Hematopoietic multipotent progenitor cell treated with erythropoietin and hydrocortisone succinate and interleukin-3 and kit ligand, for 17 days (in vitro differentiated cells): ENCODE measurements around the gene ZNF579.
"Not testable (repeated sequence)": the region's sequence is repeated elsewhere in the genome, so short reads cannot be mapped to it uniquely, and the experiment has no call there.

Experiments used
- DNase-seq: peaks from one replicate; pipeline ENCODE4 v3.0.0-alpha.2; 2015; ENCODE audit warnings: low spot score

The ZNF579 gene

DNA sequence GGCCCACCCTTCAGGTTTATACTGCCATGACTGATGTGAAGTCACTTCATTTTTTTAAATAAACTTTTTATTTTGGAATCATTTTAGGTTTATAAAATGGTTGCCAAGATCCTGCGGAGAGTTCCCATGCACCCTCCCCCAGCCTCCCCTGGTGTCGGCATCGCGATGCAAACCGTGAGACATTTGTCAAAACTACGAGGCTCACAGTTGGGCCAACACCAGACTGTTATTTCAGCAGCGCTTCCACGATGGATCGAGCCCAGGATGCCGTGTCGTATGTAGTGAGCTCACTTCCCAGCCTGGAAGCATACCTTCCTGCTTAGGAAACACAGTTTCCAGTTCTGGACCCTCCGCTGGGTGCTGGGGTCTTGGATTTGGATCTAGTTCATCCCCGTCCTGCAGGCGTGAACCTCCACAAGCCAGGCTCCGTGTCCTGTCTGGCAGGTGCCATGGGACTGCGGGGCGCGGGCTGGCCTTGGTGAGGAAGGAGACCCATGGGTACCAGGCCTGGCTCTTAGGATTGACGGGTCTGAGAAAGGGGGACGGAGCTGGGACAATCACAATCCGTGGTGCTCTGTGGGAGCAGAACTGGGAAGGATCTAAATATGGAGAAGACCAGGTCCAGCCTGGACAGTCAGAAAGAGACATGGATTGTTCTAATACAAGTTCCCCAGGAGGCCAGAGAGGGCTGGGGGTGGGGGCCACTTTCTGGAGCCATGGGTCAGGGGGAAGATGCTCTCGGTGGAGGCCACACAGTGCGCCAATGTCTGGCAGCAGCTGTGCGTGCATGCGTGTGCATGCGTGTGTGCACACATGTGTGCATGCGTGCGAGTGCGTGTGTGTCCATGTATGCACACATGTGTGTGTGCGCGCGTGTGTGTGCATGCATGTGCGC, 41.3 kb downstream of the ZNF579 start:
- DNase-seq, result no peak

DNA sequence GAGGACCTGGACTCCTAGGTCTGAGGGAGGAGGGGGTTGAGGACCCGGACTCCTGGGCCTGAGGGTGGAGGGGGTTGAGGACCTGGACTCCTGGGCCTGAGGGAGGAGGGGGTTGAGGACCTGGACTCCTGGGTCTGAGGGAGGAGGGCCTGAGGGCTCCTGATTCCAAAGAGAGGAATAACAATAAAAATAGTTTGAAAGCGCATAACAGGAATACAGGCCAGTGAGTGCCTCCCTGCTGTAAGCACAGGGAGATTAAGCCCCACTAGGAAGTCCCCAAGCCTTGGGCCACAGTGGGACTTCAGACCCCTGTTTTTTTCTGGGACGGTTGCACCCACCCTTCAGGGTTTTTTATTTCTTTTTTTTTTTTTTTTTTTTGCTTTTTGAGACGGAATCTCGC, 42.5 kb downstream of the ZNF579 start:
- DNase-seq, result no peak

DNA sequence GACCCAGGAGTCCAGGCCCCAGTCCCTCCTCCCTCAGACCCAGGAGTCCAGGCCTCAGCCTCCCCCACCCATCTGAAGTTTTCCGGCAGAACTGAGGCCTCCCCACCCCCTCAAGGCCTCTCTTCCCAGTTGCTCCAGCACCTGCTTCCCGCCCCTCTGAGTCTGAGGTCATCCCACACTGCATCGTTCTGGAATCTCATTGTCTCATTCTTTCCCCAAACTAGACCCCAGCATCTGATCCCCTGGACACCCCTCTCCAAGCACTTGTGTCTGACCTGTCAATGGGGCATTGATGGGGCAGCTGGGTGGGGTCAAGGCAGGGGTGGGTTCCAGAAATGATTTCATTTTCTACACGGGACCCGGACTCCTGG, 42.9 kb downstream of the ZNF579 start:
- DNase-seq, result no peak

DNA sequence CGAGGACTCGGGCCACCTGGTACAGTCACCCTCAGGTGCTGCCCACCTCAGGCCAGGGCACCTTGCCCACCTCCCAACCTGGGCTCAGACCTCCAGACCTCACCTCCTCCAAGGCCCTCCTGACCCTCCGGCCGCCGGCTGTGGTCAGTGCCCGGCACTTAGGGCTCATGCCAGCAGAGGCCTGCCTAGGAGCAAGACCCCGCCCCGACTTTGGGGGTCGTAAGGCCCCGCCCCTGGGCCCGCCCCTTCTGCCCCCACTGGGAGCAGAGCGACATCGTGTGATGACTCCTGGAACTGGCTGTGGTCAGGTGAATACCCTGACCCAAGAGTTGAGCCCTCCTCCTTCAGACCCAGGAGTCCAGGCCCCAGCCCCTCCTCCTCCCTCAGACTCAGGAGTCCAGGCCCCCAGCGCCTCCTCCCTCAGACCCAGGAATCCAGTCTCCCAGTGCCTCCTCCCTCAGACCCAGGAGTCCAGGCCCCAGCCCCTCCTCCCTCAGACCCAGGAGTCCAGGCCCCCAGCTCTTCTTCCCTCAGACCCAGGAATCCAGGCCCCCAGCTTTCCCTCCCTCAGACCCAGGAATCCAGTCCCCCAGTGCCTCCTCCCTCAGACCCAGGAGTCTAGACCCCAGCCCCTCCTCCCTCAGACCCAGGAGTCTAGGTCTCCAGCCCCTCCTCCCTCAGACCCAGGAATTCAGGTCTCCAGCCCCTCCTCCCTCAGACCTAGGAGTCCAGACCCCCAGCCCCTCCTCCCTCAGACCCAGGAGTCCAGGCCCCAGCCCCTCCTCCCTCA, 43.5 kb downstream of the ZNF579 start, which contains the start of gene SBK2:
TSS of gene SBK2 (minus strand) at position 183 of the 790 bp plus-strand sequence. CDS start 839 bp downstream, outside the sequence.
- DNase-seq, result no peak

DNA sequence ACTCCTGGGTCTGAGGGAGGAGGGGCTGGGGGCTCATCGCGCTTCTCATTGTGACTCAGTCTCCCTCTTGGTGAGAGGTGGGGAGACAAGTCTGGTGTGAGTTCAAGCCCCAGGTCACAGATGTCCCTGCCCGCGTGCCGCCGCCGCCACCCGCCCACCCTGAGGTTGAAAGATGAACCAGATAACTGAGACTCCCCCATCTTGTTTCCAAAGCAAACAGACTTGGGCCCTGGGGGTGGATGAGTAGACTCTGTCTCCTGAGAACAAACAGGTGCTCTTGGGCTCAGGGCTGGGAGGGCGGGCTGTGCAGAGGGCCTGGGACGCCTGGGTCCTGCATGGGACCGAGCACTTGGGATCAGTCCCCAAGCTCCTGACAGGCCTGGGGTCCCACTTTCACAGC, 44.3 kb downstream of the ZNF579 start:
- DNase-seq, result no peak

DNA sequence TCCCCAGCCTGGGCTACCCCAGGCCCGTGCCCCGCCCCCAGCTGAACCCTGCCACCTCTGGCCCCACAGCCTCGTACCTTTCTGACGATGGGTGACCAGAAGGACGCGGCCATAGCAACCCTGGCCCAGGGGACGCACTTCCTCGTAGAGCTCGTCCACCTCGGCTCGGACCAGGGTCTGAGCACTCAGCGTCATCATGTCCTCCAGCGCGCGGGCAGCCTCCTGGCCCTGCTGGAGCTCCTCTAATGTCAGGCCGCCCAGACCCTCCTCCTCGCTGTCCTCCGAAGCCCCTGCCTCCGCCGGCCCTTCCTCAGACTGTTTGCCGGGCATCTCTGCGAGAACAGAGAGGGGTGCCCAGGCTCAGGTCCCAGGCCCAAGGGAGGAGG, 44.7 kb downstream of the ZNF579 start:
- no peak for DNase-seq

DNA sequence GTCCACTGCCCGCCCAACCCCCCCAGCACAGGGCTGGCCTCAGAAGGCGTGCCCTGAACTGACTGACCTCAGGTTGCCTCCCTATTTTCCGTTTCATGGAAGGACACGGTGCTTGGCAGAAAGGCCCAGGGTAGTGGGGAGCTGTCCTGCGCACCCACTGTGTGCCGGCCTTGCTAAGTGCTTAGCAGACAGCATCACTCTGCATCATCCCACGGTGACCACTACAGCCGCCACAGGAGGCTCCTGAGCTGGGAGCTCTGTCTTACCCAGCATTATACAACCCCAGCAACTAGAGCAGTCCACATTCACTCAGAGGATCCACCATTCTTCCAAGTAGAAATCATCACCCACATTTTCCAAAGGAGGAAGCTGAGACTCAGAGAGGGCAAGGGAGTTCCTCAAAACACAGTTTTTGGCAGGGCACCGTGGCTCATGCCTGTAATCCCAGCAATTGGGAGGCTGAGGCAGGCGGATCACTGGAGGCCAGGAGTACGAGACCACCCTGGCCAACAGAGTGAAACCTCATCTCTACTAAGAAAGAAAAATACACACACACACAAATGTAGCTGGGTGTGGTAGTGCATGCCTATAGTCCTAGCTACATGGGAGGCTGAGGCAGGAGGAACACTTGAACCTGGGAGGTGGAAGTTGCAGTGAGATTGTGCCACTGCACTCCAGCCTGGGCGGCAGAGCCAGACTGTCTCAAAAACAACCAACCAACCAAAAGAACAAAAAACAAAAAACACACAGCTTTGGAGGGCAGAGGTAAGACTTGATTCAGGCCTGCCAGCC, 45.3 kb downstream of the ZNF579 start:
- no peak for DNase-seq

DNA sequence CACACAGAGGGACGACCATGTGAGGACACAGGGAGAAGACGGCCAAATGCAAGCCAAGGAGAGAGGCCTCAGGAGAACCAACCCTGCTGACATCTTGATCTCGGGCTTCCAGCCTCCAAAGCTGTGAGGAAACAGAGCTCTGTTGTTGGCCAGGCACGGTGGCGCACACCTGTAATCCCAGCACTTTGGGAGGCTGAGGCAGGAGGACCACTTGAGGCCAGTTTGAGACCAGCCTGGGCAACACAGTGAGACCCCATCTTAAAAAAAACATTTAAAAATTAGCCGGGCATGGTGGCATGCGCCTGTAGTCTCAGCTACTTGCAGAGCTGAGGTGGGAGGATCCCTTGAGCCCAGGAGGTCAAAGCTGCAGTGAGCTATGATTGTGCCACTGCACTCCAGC, 46.4 kb downstream of the ZNF579 start:
- not testable (repeated sequence) for DNase-seq

DNA sequence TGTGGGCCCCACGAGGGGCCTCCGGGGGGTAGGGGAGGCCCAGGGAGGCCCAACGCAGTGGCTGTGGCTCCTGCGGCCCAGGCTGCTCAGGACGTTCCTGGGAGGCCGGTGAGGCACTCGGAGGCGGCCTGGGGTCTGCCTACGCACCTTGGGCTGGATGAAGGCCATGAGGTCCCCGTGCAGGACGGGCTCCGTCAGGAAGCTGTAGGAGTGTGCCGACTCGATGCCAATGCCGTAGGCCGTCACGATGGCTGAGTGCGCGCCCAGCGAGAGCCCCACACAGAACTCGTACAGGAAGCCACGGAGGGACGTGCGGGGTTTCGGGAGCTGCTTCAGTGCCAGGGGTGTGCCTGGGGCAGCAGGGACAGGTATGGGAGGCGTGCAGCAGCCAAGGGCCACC, 49.7 kb downstream of the ZNF579 start:
- no peak for DNase-seq

DNA sequence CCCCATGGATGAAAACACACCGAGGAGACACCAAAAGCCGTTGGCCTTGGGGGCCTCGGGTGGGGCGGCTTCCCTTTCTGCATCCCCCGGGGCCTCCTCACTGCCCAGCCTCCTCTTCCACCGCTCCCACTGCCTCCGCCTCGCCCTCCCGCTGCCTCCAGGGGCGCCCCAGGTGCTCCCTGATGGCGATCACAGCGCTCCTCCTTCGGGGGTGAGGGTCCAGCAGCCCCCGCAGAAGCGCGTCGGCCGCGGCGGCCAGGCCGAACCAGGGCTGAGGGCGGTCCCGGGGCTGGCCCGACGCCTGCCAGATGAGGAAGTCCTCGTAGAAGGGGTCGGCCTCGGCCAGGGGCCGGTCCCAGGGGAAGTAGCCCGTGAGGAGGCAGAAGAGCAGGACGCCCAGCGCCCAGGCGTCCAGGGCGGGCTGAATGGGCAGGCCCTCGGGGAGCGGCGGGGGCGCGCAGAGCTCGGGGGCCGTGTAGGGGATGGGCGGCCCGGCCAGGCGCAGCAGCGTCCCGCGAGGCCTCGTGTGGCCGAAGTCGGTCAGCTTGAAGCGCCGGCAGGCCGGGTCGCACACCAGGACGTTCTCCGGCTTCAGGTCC, 50.9 kb downstream of the ZNF579 start:
- no peak for DNase-seq

DNA sequence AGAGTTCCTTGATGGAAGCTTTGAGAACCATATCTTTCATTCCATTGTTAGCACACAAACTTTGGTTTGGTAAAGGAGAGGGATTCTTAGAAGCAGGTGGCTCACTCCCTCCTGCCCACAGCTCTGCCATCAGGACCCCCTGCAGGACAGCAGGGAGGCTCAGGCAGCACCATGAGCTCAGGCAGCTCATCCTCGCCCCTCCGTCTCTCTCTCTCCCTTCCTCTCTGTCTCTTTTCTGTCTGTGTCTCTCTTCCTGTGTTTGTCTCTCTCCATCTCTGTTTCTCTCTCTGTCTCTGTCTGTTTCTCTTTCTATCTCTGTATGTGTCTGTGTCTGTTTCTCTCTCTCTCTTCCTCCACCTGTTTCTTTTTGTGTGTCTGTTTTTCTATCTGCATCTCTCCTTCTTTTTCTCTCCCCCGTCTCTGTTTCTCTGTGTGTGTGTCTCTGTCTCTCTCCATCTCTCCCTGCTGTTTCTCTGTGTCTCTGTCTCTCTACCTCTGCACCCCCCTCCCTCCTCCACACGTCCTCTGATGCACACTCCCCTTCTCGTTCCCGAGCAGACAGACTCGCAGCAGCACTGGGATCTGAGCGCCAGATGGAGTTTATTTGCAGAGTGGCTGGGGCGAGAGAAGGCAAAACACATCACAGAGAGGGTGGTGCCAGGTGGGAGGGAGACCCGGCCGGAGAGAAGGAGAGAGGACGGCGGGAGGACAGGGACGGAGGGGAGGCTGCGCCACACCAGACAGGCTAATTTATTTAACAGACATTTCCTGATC, 52.4 kb downstream of the ZNF579 start:
- no peak for DNase-seq

DNA sequence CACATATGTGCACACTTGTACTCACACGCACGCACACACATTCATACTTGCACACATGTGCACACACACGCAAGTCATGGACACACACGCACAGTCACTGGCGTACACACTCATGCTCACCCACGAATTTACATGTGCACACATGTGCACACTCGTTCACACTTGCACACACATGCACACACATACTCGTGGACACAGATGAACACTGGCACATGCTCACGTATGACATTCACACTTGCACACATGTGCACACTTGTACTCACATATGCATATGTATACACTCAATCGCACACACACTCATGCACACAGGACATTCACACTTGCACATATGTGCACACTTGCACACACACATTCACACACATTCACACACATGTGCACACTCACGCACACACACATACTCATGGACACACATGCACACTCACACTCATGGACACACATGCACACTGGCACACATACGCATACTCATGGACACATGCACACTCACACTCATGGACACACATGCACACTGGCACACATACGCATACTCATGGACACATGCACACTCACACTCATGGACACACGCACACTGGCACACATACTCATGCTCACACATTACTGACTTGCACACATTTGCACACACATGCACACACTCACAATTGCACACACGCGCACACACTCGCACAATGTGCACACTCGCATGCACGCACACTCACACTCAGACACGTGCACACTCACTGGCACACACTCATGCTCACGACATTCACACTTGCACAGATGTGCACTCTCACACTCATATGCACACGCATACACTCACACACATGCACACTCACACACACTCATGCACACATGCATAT, 53.2 kb downstream of the ZNF579 start:
- no peak for DNase-seq
